Occipital lobe (tissue), 2 donors: ENCODE data around the gene CHCHD3. TPM values are rescaled to one million over a fixed set of nuclear protein-coding genes. Genes with fewer than 3 reads are reported as not detected.

Experiments used
- DNase-seq: peaks from one replicate; lab custom pipeline; 2025; lab: John Stamatoyannopoulos, UW
- total RNA-seq: library from RNA; depleted of rRNA; stranded (reverse); fragments of >200 nt; gene quantifications from one replicate; pipeline ENCODE4 v1.2.3, GENCODE V29; 2014

Gene CHCHD3
- total RNA-seq: 55.1 TPM

DNA sequence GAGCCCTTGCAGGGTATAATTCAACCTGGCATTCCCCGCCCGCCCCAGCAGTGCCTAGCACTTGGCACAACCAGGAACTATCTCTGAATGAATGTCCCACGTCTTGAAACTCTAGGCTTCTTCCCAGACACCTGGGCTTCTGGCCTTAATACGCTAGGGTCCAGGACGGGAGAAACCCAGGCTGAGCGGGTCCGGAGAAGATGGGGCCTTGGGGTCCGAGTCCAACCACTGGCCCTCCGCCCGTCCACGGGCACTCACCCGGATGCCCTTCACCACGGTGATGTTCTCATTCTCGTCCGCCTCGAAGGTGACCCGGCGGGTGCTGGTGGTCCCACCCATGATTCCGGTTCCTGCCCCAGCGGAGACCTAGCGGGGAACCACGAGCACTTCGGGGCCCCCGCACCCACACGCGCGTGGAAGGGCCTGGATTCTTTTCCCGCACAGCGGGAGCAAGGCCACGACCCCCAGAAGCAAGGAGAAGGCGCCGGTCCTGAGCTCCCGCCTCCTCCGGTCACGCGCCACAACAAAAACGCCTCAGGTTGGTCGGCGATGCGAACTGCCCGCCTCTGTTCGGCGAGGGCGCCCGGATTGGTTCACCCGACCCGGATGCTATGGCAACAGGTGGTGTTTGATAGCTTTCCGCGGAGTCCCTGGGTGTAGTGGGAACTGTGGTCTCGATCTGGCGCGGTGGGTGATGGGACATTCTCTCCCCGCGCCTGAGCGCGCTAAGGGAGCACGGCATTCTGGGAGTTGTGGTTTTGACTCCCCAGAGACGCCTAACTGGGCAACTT lies at the start of gene CHCHD3:
TSS of gene CHCHD3 (minus strand) at position 492 of the 791 bp plus-strand sequence. CDS start at position 339, 153 bp downstream.
- DNase-seq: peak; percentile 99

DNA sequence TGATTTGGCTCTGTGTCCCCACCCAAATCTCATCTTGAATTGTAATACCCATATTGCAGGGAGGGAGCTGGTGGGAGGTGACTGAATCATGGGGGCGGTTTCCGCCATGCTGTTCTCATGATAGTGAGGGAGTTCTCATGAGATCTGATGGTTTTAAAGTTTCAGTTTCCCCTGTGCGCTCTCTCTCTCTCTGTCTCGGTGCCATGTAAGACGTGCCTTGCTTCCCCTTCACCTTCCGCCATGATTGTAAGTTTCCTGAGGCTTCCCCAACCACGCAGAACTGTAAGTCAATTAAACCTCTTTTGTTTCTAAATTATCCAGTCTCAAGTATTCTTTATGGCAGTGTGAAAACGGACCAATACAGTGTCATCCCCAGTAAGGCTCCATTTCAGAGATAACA lies 48.3 kb upstream of the CHCHD3 start:
- no peak for DNase-seq

DNA sequence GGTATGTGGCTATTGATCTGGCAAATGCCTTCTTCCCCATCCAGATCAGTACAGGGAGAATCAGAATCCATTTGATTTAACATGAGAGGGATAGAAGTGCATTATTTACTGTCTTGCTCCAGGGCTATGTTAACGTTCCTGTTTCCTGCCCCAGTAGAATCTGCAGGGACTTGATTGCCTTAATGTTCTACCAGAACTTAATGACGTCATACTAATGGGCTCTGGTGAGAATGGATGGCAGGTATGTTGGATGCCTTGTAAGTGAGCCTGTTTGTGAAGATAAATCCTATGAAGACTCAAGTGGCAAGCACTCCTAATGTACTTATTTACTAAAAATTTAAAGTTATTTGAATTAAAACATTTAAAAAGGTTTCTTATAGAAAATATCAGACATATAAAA lies 44.5 kb upstream of the CHCHD3 start:
- no peak for DNase-seq

DNA sequence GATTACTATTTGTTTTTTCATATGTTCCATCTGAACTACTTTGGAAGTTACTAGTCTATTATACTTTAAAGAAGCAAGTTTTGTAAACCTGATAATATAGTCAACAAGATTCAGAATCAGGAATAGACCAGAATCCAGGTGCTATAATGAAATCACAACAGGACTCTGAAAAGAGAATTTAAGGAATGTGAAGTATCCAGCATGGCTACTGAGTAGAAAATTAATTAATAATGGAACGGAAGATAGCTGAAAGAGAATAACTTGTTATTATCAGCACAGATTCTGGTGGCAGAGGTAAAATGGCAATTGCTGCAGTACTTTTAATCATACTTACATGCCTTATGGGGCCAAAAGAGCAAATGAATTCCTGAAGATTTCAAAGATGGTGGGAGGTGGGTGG lies 43.1 kb upstream of the CHCHD3 start:
- no peak for DNase-seq

DNA sequence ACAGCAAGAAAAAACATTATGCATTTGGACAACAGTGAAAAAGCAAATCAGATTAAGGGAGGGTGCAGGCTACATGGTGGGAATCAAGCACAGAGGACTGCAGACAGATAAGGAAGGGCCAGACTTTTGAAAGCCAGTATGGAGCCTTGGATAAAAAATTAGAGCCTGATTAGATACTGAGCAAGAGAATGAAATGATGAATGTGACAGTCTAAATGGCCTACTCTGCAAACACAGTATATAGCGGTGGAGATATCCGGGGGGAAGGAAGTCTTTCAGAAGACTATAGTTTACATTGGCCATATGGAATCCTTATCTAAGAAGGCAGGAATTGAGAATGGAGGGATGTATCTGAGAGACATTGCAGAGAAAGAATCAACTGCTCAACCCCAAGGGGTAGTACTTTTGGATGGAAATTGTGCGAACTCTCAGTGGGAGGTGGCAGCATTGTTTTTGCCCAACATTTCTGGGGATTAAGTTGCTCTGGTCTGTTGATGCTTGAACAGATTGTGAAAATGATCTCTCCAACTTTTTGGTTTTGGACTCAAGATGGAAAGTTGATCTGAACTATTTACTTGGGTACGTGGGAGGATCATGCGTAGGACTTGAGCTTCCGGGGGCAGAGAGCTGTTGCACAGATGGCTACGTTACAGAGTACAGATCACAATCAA lies 39.4 kb upstream of the CHCHD3 start:
- DNase-seq: no peak

DNA sequence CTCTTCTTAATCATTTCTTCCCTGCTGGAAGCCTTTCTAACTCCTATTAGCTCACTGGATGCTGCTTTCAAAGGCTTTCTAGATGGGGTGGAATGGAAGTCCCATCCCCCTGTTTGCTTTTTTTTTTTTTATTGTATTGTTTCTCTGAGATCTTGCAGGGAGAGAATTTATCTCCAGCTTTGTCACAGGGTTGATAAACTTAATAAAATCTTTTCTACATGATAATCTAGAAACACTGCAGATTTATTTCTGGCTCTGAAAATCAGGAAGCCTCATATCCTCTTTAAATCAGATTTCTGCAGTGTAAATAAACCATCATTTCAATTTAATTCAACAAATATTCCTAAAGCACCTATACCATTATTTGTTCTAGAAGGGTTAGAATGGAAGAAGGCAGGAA lies 37.2 kb upstream of the CHCHD3 start:
- no peak for DNase-seq

DNA sequence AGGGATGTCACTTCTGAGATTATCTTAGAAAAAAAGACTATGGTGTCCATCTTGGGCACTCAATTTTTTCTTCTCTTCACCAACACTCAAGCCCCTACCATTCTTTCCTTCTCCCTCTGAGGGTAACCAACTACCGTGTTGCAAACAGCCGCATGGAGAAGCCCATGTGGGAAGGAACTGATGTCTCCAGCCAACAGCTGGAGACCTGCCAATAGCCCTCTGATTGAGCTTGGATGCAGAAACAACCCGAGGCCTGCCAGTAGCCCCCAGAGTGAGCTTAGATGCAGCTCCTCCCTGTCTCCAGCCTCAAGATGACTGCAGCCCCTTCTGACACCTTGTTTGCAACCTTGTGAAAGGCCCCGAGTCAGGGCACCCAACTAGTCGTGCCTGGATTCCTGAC lies 36.4 kb upstream of the CHCHD3 start:
- DNase-seq: no peak

DNA sequence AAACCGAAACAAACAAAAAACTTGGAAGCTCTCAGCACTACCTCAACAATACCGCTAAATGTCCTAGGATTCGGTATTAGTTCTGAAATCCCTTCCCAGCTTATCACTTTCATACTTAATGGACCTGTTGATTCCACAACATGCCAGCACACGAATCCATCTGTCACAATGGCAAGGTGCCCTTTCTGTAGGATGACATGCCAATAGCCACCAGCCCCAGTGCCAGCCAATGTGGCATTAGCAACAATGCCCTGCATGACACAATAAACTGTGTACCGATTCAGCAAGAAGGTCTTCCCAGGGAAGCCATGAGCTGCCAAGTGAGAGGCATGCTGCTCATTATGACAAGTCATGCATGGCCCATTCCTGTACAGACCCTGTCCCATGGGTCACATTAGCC lies 35.6 kb upstream of the CHCHD3 start:
- no peak for DNase-seq

DNA sequence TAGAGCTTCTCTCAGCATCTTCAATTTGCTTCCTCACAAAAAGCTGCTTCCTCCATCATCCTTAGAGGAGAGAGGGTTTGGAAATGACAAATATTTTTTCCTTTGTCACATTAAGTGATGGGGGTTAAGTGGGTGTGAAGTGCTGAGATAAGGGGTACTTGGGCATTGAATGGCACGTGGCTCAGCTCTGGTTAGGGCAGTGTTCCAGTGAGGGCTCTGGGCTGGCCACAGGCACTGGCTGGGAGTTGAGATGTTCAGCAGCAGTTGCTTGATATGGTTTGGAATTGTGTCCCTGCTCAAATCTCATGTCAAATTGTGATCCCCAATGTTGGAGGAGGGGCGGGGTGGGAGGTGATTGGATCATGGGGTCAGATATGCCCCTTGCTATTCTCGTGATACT lies 33.7 kb upstream of the CHCHD3 start:
- no peak for DNase-seq

DNA sequence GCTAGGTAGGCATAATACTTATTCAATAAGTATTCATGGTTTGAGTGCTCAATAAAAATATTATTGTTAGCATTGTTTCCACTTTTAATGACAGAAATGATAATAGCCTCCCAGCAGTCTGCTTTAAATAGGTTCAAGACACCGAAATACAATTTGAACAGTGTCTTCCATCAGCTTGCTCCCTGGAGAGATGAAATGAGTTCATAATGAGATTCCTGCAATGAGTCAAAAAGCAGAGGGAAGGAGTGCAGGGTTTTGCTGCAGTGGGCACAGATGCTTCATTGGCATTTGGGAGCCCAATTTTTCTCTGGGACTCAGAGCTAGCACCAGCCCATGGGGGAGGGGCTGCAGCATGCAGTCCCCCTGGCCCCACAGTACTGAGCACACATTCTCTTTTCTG lies 32.6 kb upstream of the CHCHD3 start:
- no peak for DNase-seq

DNA sequence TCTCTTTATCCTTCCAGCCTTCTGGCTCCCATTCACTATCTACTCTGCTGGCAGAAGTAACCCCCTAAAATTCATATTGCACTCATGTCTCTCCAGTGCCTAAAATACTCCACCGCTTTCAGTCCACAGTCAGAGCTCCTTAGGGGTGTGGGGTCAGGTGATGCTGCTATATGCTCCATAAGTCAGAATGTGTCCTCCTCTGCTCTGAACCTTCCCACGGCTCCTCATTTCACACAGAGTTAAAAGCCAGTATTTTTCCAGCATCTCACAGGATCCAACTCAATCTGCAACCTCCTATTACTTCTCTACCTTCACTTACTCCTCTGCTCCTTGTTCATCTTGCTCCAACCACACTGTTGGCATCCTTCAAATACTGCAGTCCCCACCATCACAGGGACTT lies 31.1 kb upstream of the CHCHD3 start:
- no peak for DNase-seq

DNA sequence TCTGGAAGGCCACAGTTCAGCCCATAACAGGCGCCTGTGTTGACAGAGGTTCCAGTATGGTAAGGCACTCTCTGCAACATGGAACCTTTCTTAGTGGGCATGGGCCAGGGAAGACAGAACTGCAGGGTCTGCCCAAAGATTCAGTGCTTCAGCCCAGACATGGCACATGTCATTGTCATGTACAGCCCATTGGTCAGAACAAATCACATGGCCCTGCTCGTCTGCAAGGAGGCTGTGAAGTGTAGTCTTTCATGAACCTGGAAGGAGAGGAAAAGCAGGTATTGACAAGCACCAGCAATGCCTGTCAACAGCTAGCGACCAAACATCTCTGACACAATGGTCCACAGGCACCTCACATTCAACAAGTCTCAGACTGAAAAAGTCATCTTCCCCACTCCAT lies 30.4 kb upstream of the CHCHD3 start:
- no peak for DNase-seq

DNA sequence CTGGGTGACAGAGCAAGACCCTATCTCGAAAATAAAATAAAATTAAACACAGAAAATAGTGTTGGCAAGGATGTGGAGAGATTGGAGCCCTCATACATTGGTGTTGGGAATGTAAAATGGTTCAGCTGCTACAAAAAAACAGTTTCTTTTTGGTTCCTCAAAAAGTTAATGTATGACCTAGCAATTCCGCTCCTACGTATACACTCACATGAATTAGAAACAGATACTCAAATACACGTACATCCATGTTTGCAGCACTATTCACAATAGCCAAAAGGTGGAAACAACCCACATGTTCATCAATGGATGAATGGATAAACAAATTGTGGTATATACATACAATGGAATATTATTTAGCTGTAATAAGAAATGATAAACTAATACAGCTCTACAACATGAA lies 28.4 kb upstream of the CHCHD3 start:
- DNase-seq: no peak

DNA sequence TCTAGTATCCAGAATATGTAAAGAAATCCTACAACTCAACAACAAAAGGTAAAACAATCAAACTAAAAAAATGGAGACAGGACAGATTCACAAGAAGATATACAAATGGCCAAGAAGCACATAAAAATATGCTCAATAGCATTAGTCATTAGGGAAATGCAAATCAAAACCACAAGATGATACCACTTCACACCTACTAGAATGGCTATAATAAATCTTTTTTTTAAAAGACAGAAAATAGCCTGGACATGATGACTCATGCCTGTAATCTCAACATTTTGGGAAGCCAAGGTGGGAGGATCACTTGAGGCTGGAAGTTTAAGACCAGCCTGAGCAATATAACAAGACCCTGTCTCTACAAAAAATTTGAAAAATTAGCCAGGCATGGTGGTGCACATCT lies 27.9 kb upstream of the CHCHD3 start:
- DNase-seq: no peak

DNA sequence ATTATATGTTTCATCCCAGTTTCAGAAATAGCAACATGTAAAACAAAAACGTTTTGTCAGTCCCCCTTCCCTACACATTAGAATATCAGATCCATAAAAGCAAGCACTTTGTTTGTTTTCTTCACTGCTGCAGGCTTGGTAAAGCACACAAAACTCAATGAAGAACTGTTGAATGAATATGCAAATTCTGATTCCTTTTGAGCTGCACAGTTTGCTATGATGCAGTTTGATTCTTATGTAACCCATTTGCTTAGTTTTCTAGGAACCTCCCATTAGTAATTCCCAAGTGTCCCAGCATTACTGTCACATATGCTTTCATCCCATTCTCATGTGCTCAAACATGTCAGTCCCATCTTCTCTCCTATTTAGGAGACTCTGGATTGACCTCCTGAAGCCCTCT lies 26.1 kb upstream of the CHCHD3 start:
- no peak for DNase-seq

DNA sequence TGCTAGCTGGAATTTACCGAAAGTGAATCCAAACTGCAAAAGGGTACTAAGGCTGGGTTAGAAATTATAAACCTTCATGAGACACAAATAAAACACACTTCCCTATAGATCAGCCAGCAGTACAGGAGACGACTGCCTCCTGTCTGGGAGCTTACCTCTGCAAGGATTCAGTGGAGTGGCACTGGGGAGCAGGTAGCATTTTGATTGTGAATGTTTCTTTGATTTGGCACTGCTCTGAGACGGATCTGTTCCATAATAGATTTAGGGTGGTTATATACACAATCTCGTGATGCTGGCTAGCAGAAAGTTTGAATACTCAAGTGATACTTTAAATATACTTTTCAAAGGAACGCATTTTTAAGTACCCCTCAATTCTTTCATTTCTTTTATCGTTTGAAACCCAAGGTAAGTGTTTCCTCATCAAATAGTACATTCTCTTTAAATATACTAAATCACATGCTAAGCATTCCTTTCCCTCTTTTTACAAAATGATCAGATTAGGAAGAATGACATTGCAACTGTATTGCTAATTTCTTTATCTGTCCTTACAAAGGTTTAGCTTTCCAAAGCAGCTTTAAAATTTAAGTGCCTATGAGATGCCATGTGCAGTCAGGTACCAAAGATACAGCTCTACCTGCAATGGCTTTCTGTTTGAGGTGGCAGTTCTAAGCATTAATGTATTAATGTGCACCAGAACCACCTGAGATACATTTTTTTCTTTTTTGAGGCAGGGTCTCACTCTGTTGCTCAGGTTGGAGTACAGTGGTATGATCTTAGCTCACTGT lies 20.6 kb upstream of the CHCHD3 start:
- no peak for DNase-seq

DNA sequence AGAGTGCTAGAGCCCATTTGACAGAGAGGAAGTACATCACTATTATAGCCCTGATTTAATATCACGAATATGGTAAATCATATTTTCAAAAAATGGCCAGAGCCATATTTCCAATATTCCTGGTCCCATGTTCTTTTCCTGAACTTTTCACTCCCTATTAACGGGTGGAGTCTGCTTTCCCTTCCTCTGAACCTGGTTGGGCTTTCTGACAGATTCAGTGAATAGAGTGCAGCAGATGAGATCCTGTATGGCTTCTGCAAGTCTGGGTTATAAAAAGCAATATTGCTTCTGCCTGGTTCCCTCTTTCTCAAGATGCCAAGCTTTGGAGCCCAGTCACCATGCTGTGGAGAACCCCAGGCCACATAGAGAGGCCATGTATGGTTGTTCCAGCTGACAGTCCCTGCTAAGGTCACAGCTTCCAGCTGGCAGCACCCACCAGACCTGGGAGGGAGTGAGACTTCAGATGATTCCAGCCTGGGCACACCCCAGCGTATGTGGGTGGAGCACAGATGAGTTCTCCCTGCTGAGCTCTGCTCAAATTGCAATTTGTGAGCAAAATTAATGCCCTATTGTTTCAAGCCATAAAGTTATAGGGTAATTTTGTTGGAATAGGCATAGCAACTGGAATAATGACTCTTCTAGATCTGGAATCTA lies 17.9 kb upstream of the CHCHD3 start:
- DNase-seq: no peak

DNA sequence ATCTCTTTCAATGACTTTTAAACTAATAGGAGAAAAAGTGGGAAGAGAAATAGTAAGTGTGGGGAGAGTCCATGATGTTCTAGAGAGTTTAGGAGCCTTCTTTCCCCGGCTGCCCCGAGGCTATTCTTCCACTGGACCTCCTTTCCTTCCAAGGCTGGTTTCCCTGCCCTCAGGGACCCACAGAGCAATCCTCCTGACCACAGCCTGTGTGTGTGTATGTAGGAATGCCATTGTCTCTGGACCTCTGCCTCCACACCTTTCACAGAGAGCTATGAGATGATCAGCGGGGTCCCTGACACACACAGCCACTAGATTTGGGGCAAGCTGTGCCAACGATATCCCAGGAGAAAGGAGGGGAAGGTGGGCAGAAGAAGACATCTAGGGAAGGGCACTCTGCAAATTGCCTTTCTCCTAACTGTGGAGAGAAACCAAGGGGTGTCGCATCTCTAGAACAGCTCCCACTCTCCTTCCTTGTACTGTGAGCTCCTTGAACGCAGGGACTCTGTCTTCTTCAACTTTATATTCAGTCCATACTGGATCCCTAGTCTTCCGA lies 13.3 kb upstream of the CHCHD3 start:
- DNase-seq: no peak

DNA sequence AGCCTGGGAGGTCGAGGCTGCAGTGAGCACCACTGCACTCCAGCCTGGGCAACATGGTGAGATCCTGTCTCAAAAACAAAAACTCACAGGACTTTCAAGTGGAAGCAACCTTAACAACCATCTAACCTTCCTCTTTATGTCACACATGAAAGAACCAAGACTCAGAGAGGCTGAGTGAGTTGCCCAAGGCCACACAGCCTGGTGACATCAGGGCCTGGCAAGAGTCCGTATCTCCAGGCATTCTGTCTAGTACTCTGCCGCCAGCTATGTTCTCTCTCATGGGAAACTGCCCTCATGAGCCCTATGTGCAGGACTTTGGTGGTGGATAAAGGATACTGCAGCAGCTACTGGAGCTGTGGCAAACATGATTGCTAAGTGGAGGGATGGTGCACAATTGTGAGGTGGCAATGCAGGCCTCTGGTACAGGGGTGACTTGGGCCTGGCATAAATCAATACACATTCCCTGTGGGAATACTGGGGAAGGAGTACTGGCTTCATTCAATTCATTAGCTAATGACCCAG lies 10.1 kb upstream of the CHCHD3 start:
- no peak for DNase-seq

DNA sequence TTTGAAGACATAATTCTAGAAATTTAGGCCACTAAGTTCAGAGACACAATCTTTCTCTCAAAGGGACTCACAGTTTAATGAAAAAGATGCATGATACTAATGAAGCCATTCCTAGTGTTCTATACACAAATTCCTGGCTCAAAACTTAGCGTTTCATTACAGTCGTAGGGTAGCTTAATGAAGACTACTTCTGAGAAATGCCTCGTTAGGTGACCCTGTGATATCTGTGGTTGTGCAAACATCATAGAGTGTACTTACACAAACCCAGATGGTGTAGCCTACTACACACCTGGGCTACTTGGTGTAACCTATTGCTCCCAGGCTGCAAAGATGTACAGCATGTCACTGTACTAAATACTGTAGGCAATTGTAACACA lies 488 bp upstream of the CHCHD3 start:
- no peak for DNase-seq

DNA sequence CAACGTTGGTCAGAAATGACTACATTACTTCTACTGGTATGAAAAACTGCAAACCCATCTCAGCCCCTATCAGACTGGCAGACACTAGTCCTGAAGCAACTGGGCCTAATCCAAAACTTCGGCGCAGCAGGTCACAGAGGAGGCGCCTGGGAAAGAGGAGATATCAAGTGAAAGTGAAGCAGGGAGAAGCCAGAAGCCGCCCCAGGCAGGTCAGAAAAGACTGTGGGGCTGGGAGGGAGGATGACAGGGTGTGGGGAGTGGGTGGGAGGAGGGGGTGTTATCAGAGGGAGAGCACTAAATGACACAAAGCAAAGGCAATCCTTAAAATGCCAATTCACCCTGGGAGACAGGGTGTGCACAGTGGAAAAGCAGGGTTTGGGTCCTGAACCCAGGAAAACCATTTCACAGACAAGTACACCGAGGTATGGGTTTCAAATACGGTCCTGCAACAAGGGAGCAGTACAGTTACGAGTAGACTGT lies 731 bp downstream of the CHCHD3 start:
- DNase-seq: no peak
